CD4-positive, alpha-beta T cell (primary cell): ENCODE measurements around the gene GHRHR. TPM values are rescaled to one million over a fixed set of nuclear protein-coding genes. Genes with fewer than 3 reads are reported as not detected.

Experiments used
- ATAC-seq: fragments of 200-7000 bp; cut with Tn5 transposase; one replicate; pipeline ENCODE4 v1.10.0; 2022; ENCODE audit warnings: mild to moderate bottlenecking; ENCODE audit not compliant: poor library complexity
- CTCF ChIA-PET: fragments of 350-600 bp; sonication (Branson Sonifier 250); formaldehyde crosslinking; loops from one replicate; lab custom pipeline; 2021; ENCODE audit warnings: antibody characterized with exemption, inconsistent platforms; lab: Charles Lee
- POLR2A ChIA-PET: fragments of 350-600 bp; sonication (Branson Sonifier 250); formaldehyde crosslinking; loops from one replicate; lab custom pipeline; 2021; ENCODE audit warnings: antibody characterized with exemption, inconsistent platforms; lab: Charles Lee
- DNase-seq, 14 experiments: peaks; one replicate each; pipeline ENCODE4 v3.0.0-alpha.2; 2013 to 2020; ENCODE audit warnings: mixed read lengths in 2 of 14
- H3K27ac ChIP-seq, 2 donors: one replicate each; pipeline versions ENCODE4 v1.5.1 to v1.7.0; 2013; ENCODE audit warnings: low read length in 2 of 2, low read depth in 1 of 2, mild to moderate bottlenecking in 1 of 2
- H3K27me3 ChIP-seq, 2 experiments: 1 replicate in 1 of 2; 2 replicates in 1 of 2; pipeline versions ENCODE4 v1.6.1 to v1.7.0; 2013; ENCODE audit warnings: low read length in 2 of 2, control low read depth in 1 of 2, mild to moderate bottlenecking in 1 of 2, moderate library complexity in 1 of 2; ENCODE audit not compliant: insufficient read depth in 2 of 2, control insufficient read depth in 1 of 2
- H3K36me3 ChIP-seq: one replicate; pipeline ENCODE4 v1.6.1; 2013; ENCODE audit warnings: low read length, control low read depth; ENCODE audit not compliant: insufficient read depth
- H3K4me1 ChIP-seq: one replicate; pipeline ENCODE4 v1.6.1; 2013; ENCODE audit warnings: low read length, control low read depth; ENCODE audit not compliant: insufficient read depth
- H3K4me3 ChIP-seq: one replicate; pipeline ENCODE4 v1.5.1; 2013; ENCODE audit warnings: mild to moderate bottlenecking, low read length, moderate library complexity
- H3K9me3 ChIP-seq, 2 experiments: 1 replicate in 1 of 2; 2 replicates in 1 of 2; pipeline versions ENCODE4 v1.6.1 to v1.7.0; 2013; ENCODE audit warnings: low read length in 2 of 2, mild to moderate bottlenecking in 2 of 2, control low read depth in 1 of 2, moderate library complexity in 1 of 2; ENCODE audit not compliant: control insufficient read depth in 1 of 2, insufficient read depth in 1 of 2
- H3K27ac Mint-ChIP-seq: one replicate; pipeline ENCODE4 v1.8.0; 2020; ENCODE audit warnings: mixed read lengths
- H3K27me3 Mint-ChIP-seq: one replicate; pipeline ENCODE4 v1.8.0; 2021; ENCODE audit warnings: mixed read lengths
- H3K36me3 Mint-ChIP-seq: one replicate; pipeline ENCODE4 v1.8.0; 2021; ENCODE audit warnings: low read depth, mixed read lengths
- H3K4me1 Mint-ChIP-seq: one replicate; pipeline ENCODE4 v1.8.0; 2021; ENCODE audit warnings: low read depth, mixed read lengths
- H3K4me3 Mint-ChIP-seq: one replicate; pipeline ENCODE4 v1.8.0; 2020; ENCODE audit warnings: mild to moderate bottlenecking, mixed read lengths
- H3K9me3 Mint-ChIP-seq: one replicate; pipeline ENCODE4 v1.8.0; 2020; ENCODE audit warnings: mixed read lengths
- CTCF ChIP-seq: fragments of 200-600 bp; IDR thresholded peaks from one replicate; pipeline ENCODE4 v1.8.0; 2022; ENCODE audit warnings: antibody characterized with exemption, mild to moderate bottlenecking
- intact Hi-C, 2 experiments: fragments of 100-400 bp; cut with DNase I in 1 of 2; cut with micrococcal nuclease in 1 of 2; formaldehyde crosslinking; loops; one replicate each; pipeline versions ENCODE4 v1.15.1 to v1.9.0; 2023 to 2025; cut with DNase I, micrococcal nuclease
- total RNA-seq, 174 experiments: library from RNA in 2 of 174; stranded (reverse) in 2 of 174; gene quantifications; one replicate each; pipeline ENCODE4 v1.2.3 and lab custom pipeline; 2021 to 2026

Gene GHRHR
- total RNA-seq, 2 experiments from 2014 or later: not detected

GRCh38 chr7:30920584-30921539, 42.9 kb upstream of the GHRHR start:
- Mint-ChIP-seq H3K4me3 (no peak overlapping the region), H3K27me3 (no peaks in the 10 kb centered on the region), H3K9me3 (no peaks in the 10 kb centered on the region), H3K4me1 (no peaks in the 10 kb centered on the region), H3K27ac (no peak overlapping the region), H3K36me3 (no peaks in the 10 kb centered on the region)
- H3K36me3 ChIP-seq: no peaks in the 10 kb centered on the region
- H3K4me3 ChIP-seq: no peak overlapping the region
- ChIA-PET CTCF (no interaction called here), POLR2A (no interaction called here)
- intact Hi-C loops: no loop called here
- no peaks in the 10 kb centered on the region for H3K9me3 ChIP-seq
- no peak for TF ChIP-seq CTCF
- DNase-seq (peak in 1 of 14 experiments; percentile 17), ATAC-seq (no peak)
- H3K27me3 ChIP-seq: no peaks in the 10 kb centered on the region
- no peaks in the 10 kb centered on the region for H3K4me1 ChIP-seq
- H3K27ac ChIP-seq: no peak overlapping the region

DNA sequence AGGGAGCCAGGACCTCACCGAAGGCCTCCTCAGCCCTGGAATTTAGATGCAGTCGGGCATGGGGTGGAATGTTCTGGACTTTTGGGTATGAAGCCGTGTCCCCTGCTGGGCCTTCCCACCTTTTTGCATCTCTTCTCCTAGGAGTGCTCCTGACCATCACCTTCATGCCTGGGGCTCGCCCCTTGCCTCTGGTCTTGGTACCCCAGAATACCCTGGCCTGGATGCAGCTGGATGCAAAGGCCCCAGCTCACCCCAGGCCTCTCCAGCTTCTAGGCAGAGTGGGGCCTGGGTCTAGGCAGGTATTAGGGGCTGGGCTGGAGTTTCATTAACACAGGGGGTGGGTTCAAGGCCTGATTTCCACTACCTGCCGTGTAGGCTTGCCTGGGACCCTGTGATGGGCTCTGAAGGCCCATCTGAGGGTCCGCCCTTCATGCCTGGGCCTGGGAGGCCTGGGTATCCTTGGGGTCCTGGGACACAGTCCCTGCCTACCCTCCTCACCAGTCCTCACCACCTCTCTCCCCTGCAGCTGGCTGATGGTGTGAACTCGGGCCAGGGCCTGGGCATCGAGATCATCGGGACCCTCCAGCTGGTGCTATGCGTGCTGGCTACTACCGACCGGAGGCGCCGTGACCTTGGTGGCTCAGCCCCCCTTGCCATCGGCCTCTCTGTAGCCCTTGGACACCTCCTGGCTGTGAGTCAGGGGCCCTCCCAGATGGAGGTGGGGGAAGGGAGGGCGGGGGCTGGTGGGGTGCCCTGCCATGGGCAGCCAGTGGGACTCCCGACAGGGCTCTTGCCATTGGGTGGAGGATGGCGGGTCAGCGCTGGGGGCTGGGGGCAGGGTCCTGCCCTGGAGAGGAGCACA, 42.0 kb upstream of the GHRHR start:
- Mint-ChIP-seq H3K4me1 (no peaks in the 10 kb centered on the region), H3K27me3 (no peaks in the 10 kb centered on the region), H3K36me3 (no peaks in the 10 kb centered on the region), H3K4me3 (no peak overlapping the region), H3K9me3 (no peaks in the 10 kb centered on the region), H3K27ac (no peak overlapping the region)
- TF ChIP-seq CTCF: no peak
- Histone ChIP-seq H3K4me3 (no peak overlapping the region), H3K9me3 (peaks cover under 1 to 1% of the 10 kb centered on the region in 2 experiments), H3K4me1 (no peaks in the 10 kb centered on the region), H3K27me3 (no peaks in the 10 kb centered on the region), H3K27ac (no peak overlapping the region), H3K36me3 (no peaks in the 10 kb centered on the region)
- intact Hi-C loops: no loop called here
- ChIA-PET POLR2A (no interaction called here), CTCF (no interaction called here)
- ATAC-seq (no peak), DNase-seq (peak in 1 of 14 experiments; percentile 19)

DNA sequence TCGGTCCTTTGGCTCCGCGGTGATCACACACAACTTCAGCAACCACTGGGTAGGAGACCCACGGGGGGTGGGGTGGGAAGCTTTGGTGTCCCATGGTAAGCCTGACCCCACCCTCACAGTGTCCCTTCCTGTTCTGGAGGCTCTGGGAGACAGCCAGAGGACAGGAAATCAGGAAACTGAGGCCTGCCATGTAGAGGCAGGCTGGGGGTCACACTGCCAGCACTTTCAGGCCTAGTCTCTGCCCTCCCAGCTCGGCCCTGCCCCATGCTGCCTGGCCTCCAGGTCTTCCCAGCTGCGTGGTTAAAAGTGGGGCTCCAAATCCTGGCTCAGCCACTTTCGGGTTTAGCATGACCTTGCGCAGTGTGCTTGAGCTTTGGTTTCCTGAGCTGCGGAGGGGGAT, 41.2 kb upstream of the GHRHR start:
- Mint-ChIP-seq H3K27ac (no peak overlapping the region), H3K9me3 (no peaks in the 10 kb centered on the region), H3K4me1 (no peaks in the 10 kb centered on the region), H3K4me3 (no peak overlapping the region), H3K27me3 (no peaks in the 10 kb centered on the region), H3K36me3 (no peaks in the 10 kb centered on the region)
- ChIA-PET CTCF (no interaction called here), POLR2A (no interaction called here)
- ATAC-seq (no peak), DNase-seq (peak in 1 of 14 experiments; percentile 21)
- no peak for TF ChIP-seq CTCF
- Histone ChIP-seq H3K27me3 (no peaks in the 10 kb centered on the region), H3K27ac (no peak overlapping the region), H3K4me3 (no peak overlapping the region), H3K4me1 (no peaks in the 10 kb centered on the region), H3K9me3 (peaks cover 6 to 7% of the 10 kb centered on the region in 2 experiments), H3K36me3 (no peaks in the 10 kb centered on the region)
- intact Hi-C loops: no loop called here
